Hepatocyte (in vitro differentiated cells): ENCODE data around the gene BST1. TPM values are rescaled to one million over a fixed set of nuclear protein-coding genes. Genes with fewer than 3 reads are reported as not detected.

Source experiments
- DNase-seq: peaks from one replicate; pipeline ENCODE4 v3.0.0-alpha.2; 2016; ENCODE audit warnings: low spot score
- H2AFZ ChIP-seq: fragments of 200-600 bp; sonication (generic); 2 replicates; pipeline ENCODE4 v1.6.0; 2016; ENCODE audit warnings: antibody characterized with exemption, mild to moderate bottlenecking
- H3K27ac ChIP-seq: fragments of 200-600 bp; sonication (generic); 2 replicates; pipeline ENCODE4 v1.5.1; 2016; ENCODE audit warnings: mild to moderate bottlenecking
- H3K27me3 ChIP-seq: fragments of 200-600 bp; sonication (generic); 2 replicates; pipeline ENCODE4 v1.6.1; 2016
- H3K36me3 ChIP-seq: fragments of 200-600 bp; sonication (generic); replicated peaks from 2 replicates; pipeline ENCODE4 v1.5.1; 2016; ENCODE audit warnings: low read depth; ENCODE audit not compliant: insufficient read depth
- H3K4me1 ChIP-seq: fragments of 200-600 bp; sonication (generic); 2 replicates; pipeline ENCODE4 v1.5.1; 2016; ENCODE audit warnings: mild to moderate bottlenecking, moderate library complexity; ENCODE audit not compliant: insufficient read depth
- H3K4me2 ChIP-seq: fragments of 200-600 bp; sonication (generic); 2 replicates; pipeline ENCODE4 v1.6.0; 2016
- H3K4me3 ChIP-seq: fragments of 200-600 bp; sonication (generic); 2 replicates; pipeline ENCODE4 v1.5.1; 2016; ENCODE audit warnings: mild to moderate bottlenecking
- H3K79me2 ChIP-seq: fragments of 200-600 bp; sonication (generic); 2 replicates; pipeline ENCODE4 v1.6.0; 2017; ENCODE audit warnings: mild to moderate bottlenecking
- H3K9me2 ChIP-seq: fragments of 200-600 bp; sonication (generic); replicated peaks from 2 replicates; pipeline ENCODE4 v1.6.0; 2017; ENCODE audit warnings: mild to moderate bottlenecking; ENCODE audit not compliant: insufficient read depth
- H3K9me3 ChIP-seq: fragments of 200-600 bp; sonication (generic); 2 replicates; pipeline ENCODE4 v1.5.1; 2016; ENCODE audit warnings: low read depth, mild to moderate bottlenecking
- H4K20me1 ChIP-seq: fragments of 200-600 bp; sonication (generic); 2 replicates; pipeline ENCODE4 v1.6.0; 2016; ENCODE audit warnings: mild to moderate bottlenecking; ENCODE audit not compliant: insufficient read depth, poor library complexity, severe bottlenecking
- CTCF ChIP-seq: fragments of 200-600 bp; sonication (generic); IDR thresholded peaks from 2 replicates; pipeline ENCODE4 v1.5.1; 2016; ENCODE audit warnings: antibody characterized with exemption, mild to moderate bottlenecking; ENCODE audit not compliant: poor library complexity
- EZH2 ChIP-seq: fragments of 200-600 bp; sonication (generic); IDR thresholded peaks from 2 replicates; pipeline ENCODE4 v1.6.1; 2016; ENCODE audit warnings: antibody characterized with exemption, mild to moderate bottlenecking, borderline replicate concordance
- EZH2phosphoT487 ChIP-seq: fragments of 200-600 bp; sonication (generic); IDR thresholded peaks from one replicate; pipeline ENCODE4 v1.6.1; 2018; ENCODE audit warnings: antibody characterized with exemption, mild to moderate bottlenecking, low read depth, moderate library complexity; ENCODE audit not compliant: unreplicated experiment, severe bottlenecking
- WGBS: methylation state at CpG from one replicate; pipeline ENCODE4 v1.1.6; 2016; ENCODE audit warnings: low lambda C conversion rate; ENCODE audit errors: missing lambda C conversion rate; 5-methylcytosine and 5-hydroxymethylcytosine counted together
- polyA plus RNA-seq: library from polyadenylated mRNA; unstranded; fragments of >200 nt; fragmentation: Nextera tagmentation; extraction: Ambion mirVana; gene quantifications from 2 replicates; pipeline ENCODE4 v1.2.1, GENCODE V29; 2016
- total RNA-seq: library from RNA; depleted of rRNA; stranded (reverse); fragments of >200 nt; gene quantifications from 2 replicates; pipeline ENCODE4 v1.2.3, GENCODE V29; 2014

BST1 gene
- total and polyA plus RNA-seq, 2 experiments from 2014 or later = 3.5 to 3.7 TPM

GRCh38 chr4:15774020-15774420 is 71.2 kb downstream of the BST1 start:
- Histone ChIP-seq H3K79me2 (no peaks in the 10 kb centered on the region), H3K9me3 (no peaks in the 10 kb centered on the region), H3K4me2 (no peak overlapping the region), H2AFZ (no peak overlapping the region), H3K27me3 (peaks cover 36% of the 10 kb centered on the region), H3K4me3 (no peak overlapping the region), H3K27ac (no peak overlapping the region), H3K36me3 (no peaks in the 10 kb centered on the region), H4K20me1 (no peaks in the 10 kb centered on the region), H3K4me1 (peaks cover 2% of the 10 kb centered on the region), H3K9me2 (no peaks in the 10 kb centered on the region)
- TF ChIP-seq CTCF (no peak), EZH2 (no peak), EZH2phosphoT487 (no peak)
- 74% methylated on average over 4 of the region's 4 CpGs for WGBS
- peak; percentile 18 for DNase-seq

- Histone ChIP-seq H3K9me2 (no peaks in the 10 kb centered on the region), H3K4me1 (peaks cover 11% of the 10 kb centered on the region), H3K9me3 (no peaks in the 10 kb centered on the region), H4K20me1 (no peaks in the 10 kb centered on the region), H2AFZ (no peak overlapping the region), H3K27ac (no peak overlapping the region), H3K36me3 (no peaks in the 10 kb centered on the region), H3K4me2 (no peak overlapping the region), H3K79me2 (no peaks in the 10 kb centered on the region), H3K27me3 (peaks cover 58% of the 10 kb centered on the region), H3K4me3 (no peak overlapping the region)
- no peak for TF ChIP-seq EZH2phosphoT487
- TF ChIP-seq EZH2 = no peak
- TF ChIP-seq CTCF = no peak
- 86% methylated on average over 5 of the region's 5 CpGs for WGBS
- no peak for DNase-seq
These were observed 74.2 kb downstream of the BST1 start for GRCh38 chr4:15776871-15777648.

- H3K9me3 ChIP-seq = no peaks in the 10 kb centered on the region
- no peak for DNase-seq
- WGBS = 68% methylated on average over 7 of the region's 7 CpGs
- H3K27ac ChIP-seq = no peak overlapping the region
- H4K20me1 ChIP-seq = no peaks in the 10 kb centered on the region
- H3K79me2 ChIP-seq = no peaks in the 10 kb centered on the region
- peaks cover 11% of the 10 kb centered on the region for H3K4me1 ChIP-seq
- peaks cover 61% of the 10 kb centered on the region for H3K27me3 ChIP-seq
- H3K4me2 ChIP-seq = peak overlapping the region; percentile 97
- H2AFZ ChIP-seq = no peak overlapping the region
- no peak for TF ChIP-seq EZH2phosphoT487
- no peak for TF ChIP-seq CTCF
- TF ChIP-seq EZH2 = no peak
- H3K9me2 ChIP-seq = no peaks in the 10 kb centered on the region
- H3K36me3 ChIP-seq = no peaks in the 10 kb centered on the region
- H3K4me3 ChIP-seq = no peak overlapping the region
These were observed 74.9 kb downstream of the BST1 start for GRCh38 chr4:15777697-15778288.
